HG03135 (cell line): ENCODE measurements around the gene SPOCK1.

Experiments
- ATAC-seq: cut with Tn5 transposase; IDR thresholded peaks from one replicate; pipeline ENCODE4 v1.9.1; 2021; ENCODE audit warnings: mild to moderate bottlenecking, moderate library complexity; ENCODE audit not compliant: unreplicated experiment

Gene SPOCK1

DNA sequence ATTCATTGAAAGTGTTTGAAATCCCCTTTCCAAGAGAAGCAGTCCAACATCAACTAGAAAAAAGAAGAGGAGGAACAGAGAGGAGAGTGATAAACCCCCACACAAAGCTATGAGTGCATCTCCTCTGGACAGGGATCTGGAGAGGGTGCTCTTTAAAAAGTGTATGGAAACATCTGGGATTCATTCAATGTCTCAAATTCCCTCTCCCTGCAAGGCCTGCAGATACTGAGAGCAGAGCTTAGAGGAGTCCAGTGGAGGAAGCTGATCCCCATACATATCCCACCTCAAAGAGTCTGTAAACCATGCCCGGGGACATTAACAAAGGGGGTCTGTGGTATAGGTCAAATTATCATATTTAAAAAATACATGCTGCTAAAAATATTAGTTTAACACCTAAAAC is 2.2 kb downstream of the SPOCK1 start:
- ATAC-seq, result no peak

DNA sequence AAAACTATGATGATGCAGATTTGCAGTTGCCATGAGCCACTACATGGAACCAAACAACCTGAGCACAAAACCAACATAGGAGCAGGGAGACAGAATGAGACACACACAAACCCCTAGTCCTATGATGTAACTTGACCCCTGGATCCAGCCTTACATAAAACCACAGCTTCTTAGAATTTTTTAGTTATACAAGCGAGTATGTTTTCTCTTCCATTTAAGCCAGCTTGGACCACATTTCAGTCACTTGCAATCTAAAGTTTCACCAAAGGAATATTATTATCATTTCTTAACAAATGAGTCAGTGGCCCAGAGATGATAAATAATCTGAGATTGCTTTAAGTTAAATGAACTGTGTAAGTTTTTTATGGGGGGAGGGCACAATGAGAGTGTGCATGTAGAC is 6.8 kb downstream of the SPOCK1 start:
- no peak for ATAC-seq

DNA sequence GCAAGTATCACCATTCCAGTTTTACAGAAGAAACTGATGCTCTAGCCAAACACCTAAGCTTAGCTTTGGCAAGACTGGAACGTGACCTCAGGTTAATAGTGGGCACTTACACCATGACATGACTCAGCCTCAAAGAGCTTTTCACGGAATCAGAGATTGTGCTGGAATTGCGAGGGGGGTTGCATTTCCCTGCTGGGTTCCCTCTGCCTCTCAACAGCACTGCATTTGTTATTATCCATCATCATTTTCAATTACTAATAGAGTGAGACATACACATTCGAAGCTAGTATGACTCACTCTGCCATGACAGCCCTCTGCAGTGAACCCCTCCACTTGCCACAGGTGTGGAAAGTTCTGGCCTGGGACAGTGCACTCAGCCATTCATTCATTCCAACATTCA is 8.0 kb downstream of the SPOCK1 start:
- no peak for ATAC-seq

DNA sequence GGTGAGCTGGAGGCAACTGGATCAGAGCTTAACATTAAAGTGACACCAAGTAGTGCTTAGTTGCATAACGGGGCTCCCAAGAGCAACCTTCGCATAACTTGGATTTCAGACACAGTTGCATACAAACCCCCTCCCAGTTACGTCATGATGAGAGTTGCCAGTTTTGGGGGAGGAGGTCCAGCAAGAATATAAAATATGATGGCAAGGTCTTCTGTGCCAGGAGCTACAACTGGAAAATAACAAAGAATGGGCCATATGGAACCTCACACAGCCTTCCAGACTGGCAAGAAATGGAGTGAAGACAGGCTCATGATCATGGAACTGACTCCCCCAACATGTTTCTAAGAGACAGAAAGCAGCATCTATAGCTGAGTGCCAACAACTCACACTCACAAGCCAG is 8.5 kb downstream of the SPOCK1 start:
- no peak for ATAC-seq

DNA sequence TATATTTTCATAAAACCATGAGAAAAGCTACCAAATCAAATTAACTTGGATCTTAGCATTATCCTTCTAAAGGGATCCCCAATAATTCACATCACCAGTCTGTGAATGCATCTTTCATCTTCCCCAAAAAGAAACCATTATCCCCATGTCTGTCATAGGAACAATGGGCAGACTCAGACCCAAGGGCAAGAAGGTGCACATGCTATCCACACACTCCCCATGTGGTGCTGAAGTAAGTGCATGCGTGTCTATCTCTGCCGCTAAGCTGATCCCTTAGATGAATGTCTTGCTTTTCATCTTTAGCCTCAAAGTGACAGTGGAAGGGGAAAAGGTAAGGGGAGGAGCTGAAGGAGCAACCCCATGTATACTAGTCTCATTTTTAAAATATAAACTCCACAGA is 10.2 kb downstream of the SPOCK1 start:
- ATAC-seq, result no peak

DNA sequence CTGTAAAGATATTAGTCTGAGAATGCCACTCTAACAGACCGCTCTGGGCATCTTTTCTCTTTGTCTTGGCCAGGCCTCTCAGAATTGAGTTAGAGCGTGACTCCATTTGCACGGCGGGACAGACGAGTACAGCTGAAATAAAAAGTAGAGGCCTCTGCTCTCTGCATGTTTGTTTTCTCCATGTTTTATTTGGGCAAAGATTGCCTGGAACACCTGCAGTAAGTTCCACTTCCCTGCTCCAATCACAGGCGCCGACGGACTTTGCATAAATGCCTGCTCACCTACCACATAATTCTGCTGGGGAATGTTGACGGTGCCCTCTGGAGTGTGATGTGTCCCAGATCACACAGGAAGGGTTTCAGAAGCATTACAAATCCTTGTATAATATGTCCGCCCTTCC is 10.6 kb downstream of the SPOCK1 start:
- ATAC-seq, result no peak

DNA sequence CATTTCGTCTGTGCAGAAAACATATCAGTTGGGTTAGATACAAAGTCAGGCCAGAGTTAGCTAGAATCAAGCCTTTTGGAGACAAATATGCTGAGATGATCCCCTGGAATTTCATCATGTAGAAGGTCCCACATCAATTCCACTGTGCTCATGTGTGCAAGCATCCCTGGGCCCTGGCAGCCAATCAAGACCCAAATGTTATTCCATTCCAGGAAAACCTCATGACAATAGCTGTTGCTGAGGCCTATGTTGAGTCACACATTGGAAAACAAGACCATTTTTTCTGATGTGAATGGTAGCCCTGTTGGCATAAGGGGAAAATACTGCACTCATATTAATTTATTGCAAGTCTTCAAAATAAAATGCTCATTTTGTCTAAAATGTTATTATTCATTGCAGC is 11.5 kb downstream of the SPOCK1 start:
- ATAC-seq, result no peak

DNA sequence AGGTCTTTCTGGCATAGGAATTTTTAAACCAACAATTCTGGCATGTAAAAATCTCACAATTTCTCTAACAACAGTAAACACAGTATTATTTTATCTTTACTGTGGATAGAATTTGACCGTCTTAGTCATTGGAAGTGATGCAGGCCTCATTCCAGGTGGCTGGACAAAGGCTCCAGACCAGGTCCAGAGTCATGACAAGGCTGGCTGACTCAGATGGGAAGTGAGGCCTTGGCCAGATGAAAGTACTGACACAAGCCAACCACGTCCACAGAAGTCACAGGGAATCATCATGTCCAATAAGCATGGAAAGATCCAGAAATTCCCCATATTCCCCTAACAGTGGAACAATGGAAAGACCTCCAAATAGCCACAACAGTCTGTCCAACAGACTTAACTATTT is 12.4 kb downstream of the SPOCK1 start:
- ATAC-seq, result no peak

DNA sequence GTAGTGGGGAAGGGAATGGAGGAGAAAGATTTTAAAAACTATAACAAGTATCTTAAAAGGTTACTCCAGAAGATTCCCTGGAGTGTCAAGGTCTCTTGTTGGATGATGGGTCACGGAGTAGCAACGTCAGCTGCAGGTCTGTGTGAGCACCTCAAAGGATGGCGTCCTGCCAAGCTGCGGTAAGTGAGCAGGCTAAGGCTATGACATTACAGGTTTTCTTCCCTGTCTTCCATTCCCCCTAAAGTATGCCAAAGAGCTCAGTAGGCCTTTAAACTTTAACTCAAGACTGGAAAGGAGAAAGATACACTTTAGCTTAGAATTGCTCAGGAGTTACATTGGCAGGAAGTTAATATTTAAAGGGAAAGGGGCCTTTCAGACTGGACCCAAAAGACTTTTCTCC is 17.5 kb downstream of the SPOCK1 start:
- ATAC-seq, result no peak

DNA sequence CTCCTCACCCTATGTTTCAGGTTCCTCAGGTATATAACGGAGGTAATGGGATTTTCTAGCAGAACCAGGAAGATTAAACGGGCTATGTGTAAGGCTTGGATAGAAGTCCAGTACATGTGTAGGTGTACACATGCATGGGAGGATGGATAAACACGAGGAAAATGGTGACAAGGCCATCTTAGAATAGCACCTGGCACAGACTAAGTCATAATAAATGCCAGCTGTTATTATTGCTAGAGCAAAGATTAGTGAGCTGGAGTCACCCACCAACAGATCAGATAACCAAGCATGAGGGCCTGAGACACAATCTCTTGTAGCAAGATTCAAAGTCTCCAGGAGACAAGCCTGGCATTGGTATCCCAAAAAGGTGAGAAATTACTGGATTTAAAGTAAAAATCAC is 21.1 kb downstream of the SPOCK1 start:
- ATAC-seq, result no peak

DNA sequence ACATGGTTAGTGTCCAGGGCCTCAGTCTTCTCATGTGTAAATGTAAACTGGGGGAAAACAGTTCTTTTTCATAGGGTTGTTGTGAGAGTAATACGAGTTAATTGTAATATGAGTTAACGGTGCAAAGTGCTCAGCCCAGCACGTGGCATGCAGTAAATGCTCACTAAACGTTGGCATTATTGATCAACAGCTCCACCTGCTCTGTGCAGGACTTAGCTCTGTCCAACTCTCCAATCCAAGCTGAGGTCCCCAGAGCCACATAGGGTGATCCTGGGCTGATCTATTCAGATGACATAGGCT is 28.3 kb downstream of the SPOCK1 start:
- ATAC-seq, result no peak

DNA sequence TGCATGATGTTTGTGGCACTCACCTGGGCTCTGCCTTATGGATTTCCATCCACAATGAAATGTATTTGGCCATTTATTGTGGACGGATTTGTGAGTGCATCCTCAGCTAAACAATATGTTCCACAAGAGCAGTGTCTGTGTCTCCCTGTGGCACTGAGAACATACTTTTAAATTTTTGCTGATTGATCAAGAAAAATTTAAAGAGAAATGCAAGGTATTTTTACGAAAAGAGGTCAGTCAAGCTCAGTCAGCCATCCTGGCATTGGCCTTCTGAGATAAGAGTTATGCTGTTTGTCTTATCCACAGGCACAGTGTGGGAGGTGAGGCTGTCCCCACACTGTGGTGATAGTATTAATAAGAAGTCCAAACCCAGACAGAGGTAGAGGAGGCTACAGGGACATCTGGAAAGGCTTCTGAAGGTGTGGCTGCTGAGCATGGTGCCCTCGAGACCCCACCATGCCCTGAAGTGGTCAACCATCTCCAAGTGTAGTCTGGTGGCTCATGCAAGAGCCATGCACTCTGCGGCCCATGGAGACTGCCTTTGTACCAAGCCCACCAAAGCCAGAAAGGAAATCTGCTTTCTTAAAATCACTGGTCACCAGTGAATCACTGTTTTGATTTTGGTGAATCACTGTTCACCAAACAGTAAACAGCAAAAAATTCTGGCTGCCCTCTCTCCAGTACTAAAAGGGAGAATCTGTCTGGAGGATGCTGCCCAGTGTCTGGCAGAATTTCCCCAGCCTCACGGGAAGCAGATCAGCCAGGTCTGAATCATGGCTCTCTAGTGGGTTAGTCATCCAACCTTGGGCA is 28.8 kb downstream of the SPOCK1 start:
- no peak for ATAC-seq

DNA sequence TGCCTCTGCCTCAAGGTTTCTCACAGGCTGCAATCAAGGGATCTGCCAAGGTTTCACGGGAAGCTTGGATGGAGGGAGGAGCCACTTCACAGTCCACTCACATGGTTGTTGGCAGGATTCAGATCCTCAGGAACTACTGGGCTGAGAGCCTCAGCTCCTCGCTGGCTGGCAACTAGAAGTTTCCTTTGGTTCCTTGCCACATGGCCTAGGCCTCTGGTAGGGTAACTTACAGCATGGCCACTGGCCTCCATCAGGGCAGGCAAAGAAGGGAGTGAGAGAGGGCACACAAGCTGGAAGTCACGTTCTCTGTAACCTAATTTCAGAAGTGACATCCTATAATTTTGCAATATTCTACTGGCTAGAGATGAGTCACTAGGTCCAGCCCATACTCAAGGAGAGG is 32.2 kb downstream of the SPOCK1 start:
- ATAC-seq, result no peak

DNA sequence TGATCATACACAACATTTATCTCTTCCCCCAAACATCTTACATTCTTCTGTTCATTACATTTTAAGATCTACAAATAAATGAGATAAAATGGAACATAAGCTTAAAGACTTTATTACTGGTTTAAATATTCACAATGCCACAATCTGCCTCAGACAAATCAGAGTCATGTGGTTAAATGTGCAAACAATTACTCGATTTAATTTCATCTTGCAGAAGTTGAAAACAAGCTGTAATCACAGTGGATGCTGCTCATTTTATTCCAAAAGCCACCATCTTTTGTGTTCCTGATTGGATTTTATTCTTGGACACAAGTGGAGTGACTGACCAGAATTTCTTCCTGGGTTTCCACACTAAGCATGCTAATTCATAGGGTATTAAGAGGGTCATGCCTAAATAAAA is 33.2 kb downstream of the SPOCK1 start:
- ATAC-seq, result no peak

DNA sequence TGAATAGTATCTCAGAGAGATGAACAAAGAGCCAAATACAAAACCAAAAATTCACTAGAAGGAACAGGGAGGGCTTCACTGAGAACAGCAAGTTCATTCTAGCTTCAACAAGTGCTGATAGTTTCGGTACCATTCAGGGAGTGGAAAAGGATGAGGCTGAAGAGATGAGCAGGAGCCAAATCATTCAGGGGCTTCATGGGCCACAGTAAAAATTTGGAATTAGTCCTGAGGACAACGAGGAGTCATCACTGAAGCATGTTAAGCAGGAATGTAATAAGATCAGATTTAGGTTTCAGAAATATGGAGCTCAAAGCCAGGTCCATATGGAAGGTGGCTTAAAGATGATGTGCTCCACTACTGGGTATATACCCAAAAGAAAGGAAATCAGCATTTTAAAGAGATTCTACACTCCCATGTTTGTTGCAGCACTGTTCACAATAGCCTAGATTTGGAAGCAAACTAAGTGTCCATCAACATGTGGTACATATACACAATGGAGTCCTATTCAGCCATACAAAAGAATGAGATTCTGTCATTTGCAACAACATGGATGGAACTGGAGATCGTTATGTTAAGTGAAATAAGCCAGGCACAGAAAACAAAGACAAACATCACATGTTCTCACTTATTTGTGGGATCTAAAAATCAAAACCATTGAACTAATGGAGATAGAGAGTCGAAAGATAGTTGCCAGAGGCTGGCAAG is 36.2 kb downstream of the SPOCK1 start:
- ATAC-seq, result no peak

DNA sequence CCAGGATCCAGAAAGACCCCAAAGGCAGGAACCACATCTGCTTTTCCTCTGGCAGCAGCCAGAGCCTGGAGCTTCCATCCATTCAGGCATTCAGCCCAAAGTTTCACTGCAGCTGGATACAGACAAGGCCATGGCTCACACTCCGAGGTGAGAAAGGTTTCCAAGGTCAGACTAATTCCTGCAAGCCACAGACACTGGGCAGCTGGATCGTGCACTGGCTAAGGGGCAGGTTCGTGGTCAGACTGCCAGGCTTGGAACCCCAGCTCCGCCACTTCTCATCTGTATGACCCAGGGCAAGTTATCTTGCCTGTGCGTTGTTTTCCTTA is 36.9 kb downstream of the SPOCK1 start:
- no peak for ATAC-seq

DNA sequence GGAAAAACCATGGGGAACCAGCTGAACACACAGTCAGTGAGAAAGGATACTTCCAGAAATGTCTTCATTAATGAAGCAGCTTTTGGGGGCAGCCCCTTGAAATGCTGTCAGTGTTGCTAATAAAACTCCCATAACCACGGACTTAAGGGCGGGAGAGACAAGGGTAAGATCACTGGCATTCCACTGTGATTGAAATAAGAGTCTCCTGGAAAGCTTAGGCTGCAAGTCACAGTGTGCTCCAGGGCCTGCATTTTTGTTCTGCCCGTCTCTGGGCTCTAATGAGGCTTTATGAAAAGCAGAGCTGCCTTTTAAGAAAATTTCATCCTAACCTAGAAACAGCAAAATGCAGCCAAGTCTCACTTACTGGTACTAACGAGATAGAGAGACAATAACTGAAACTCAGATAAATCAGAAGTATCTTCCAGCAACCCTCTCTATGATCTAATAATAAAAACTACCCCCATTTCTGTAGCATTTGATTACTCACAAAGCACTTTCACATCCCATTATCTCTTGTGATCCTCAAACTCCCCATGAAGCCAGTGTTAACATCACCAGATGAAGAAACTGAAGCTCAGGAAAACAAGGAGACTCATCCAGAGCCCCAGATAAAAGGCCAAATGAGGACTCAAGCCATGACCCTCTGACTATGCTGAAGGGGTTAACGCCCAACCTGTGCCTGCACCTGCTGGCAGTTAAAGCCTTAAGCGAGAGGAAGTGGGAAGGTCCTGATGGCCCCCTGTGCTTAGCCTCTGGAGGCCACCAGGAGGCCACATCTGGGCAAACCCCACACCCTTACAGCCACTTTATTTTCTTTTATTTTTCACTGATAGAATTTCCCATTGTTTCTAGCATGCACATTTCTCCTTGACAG is 37.5 kb downstream of the SPOCK1 start:
- no peak for ATAC-seq

DNA sequence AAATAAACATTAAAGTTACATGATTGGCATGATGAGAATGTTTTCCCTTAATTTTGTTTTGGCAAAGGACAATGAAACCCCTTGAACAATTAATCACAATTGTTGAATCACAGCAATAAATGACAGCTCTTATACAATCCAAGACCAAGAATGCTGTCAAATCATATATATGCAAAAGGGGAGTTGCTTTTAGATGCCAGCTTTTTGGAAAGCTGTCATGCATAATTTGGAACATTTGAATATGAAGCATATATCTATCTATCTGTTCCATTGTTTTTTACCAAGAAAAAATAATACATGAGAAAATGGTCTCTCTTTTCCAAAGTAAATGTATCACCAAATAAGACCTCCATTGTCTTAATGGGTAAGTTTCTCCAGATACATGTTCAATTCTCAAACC is 44.5 kb downstream of the SPOCK1 start:
- ATAC-seq, result no peak

DNA sequence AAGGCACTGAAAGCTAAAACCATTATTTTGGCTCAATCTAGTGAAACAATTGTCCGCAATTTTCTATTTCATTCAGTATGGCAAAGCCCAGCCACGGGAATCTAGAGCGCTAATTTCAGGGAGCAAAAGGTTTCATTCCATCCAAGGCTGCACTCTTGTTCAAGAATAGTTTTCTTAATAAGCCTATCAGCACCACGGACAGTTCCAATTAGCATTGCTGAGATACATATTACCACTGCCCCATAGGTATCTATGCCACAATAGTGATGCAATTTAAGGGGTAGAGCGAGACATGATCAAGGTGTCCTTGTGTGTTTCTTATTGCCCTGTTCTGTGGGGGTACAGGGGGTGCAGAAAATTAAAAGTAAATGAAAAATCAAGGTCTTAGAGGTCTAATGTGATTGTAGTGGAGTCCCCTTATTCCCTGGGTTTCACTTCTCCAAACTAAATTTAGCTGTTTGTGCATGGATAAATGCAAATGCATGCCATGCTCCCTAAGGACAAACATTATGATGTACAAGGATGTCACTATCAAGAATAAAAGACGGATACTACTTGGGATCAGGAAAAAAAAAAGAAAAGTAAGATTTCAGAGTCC is 45.5 kb downstream of the SPOCK1 start:
- no peak for ATAC-seq

DNA sequence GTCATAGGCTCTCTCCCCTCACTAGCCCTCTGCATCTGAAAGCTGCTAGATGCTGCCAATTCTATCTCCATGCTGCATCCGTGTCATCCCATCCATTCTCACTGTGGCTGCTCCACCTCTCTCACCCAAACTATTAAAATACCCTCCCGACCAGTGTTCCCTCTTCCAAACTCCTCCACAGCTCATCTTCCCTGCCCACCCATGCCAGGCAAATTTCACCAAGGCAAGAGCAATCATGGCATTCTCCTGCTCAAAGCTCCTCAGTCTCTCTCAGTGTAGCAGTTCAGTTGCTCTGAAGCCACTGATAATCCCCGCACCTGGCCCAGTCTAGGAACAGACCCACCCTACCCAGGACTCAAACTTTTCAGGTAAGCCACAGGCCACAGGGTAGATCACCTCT is 48.4 kb downstream of the SPOCK1 start:
- no peak for ATAC-seq

DNA sequence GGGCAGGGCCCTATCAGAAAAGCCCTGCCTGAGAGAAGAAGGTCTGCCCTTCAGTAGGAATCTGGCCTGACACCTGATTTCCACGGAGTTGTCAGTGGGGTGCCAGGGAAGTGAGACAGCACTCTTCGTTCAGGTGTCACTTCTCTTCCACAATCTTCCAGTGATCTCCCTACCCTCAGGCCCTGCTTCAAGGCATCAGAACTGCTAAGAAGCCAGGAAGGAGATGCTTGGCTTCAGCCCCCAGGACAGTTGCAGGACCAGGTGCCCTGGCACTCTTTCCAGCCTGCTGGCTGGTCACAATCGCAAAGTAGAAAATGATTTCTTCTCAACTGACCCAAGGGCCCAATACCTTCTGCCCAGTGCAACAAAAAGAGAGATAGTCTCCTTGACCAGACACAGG is 50.3 kb downstream of the SPOCK1 start:
- ATAC-seq, result no peak

DNA sequence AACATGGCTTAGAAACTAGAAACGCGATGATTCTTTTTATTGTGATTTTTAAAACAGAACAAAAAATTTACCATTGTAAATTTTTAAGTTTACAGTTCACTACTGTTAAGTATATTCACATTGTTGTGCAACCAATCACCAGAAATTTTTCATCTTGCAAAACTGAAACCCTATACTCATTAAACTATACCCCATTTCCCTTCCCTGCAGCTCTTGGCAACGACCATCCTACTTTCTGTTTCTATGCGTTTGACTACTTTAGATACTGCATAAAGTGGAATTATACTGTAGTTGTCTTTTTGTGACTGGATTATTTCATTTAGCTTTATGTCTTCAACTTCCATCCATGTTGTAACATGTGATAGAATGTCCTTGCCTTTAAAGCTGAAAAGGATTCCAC is 52.5 kb downstream of the SPOCK1 start:
- no peak for ATAC-seq
